ENCODE measurements around the gene SULT1C4.
"Not testable (repeated sequence)": the region's sequence is repeated elsewhere in the genome, so short reads cannot be mapped to it uniquely, and the experiment has no call there.

Gene SULT1C4

GRCh38 chr2:108414945-108415344, 37.2 kb downstream of the SULT1C4 start:
- DNase-seq = no peak

DNA sequence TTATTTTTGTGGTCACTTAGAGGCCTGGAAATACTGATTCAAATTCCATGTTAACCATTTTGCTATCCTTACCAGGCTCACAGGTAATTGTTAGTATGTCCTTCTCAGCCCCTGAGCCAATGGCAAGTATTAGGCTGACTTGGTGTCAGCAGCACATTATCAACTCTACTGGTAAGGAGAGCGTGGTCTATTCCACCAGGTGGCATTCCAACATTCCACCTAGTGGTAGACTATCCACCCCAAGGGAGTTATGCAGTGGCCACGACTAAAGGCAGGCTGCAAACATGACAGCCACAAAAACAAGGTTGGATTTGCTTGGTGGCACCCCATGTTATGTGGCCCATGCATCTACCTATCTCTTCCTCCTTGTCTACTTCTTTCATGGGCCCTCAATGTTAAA, 39.5 kb downstream of the SULT1C4 start:
- DNase-seq = no peak

DNA sequence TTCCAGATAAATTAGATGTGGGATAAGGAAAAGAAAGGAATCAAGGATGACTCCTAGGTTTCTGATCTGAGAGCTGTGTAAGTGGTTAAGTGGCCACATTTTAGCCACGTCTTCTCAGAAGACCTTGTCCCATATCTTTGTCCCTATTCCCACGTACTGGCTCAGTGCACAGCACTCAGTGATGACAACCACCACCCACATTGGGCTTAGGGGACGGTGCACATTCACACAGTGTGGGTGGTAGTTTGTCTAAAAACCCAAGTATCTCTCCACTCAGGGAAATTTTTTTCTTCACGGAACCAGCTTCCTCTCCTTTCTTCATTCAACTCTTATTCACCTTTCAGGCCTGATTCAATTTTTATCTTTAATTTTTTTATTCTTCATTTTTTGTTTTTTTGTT, 40.7 kb downstream of the SULT1C4 start:
- no peak for DNase-seq

- no peak for DNase-seq
Measured at GRCh38 chr2:108423067-108423466, 45.3 kb downstream of the SULT1C4 start.

GRCh38 chr2:108423502-108424251, 45.9 kb downstream of the SULT1C4 start:
- DNase-seq = no peak

- no peak for DNase-seq
Measured at GRCh38 chr2:108428286-108429009, 50.7 kb downstream of the SULT1C4 start.

DNA sequence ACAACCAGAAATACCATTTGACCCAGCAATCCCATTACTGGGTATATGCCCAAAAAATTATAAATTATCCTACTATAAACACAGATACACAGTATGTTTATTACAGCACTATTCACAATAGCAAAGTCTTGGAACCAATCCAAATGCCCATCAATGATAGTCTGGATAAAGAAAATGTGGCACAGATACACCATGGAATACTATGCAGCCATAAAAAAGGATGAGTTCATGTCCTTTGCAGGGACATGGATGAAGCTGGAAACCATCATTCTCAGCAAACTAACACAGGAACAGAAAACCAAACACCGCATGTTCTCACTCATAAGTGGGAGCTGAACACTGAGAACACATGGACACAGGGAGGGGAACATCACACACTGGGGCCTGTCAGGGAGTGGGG, 57.8 kb downstream of the SULT1C4 start:
- DNase-seq = not testable (repeated sequence)

DNA sequence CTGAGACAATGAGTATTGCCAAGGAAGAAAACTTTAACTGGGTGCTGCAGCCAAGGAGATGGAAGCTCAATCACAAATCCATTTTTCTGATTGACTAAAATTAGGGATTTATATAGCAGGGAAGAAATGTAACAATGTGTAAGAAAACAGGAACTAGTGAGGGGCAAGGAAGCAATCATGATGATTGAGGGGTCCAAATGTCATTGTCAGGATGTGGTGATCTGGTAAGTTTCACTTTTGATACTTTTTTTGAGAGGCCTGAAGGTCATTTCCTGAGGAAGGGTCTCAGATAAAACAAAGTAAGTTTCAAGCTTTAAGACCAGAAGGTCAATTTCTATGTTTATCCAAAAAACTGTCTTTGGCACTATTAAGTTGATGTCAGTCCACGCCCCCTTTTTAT, 59.2 kb downstream of the SULT1C4 start:
- DNase-seq = no peak

Data from 8988T (cell line).